Colonic mucosa (tissue), 4 donors: ENCODE data around the gene CCNJ. TPM values are rescaled to one million over a fixed set of nuclear protein-coding genes. Genes with fewer than 3 reads are reported as not detected.
A peak's percentile ranks its signal among the peaks of the same experiment; 100 is the strongest.

Experiments used
- DNase-seq: peaks from one replicate; pipeline ENCODE4 v3.0.0-alpha.2; 2020
- H3K27ac ChIP-seq: fragments of 200-600 bp; one replicate; pipeline ENCODE4 v1.8.0; 2021
- H3K27me3 ChIP-seq: fragments of 200-600 bp; one replicate; pipeline ENCODE4 v1.8.0; 2021
- H3K36me3 ChIP-seq: fragments of 200-600 bp; one replicate; pipeline ENCODE4 v1.8.0; 2021
- H3K4me1 ChIP-seq: fragments of 200-600 bp; one replicate; pipeline ENCODE4 v1.8.0; 2021; ENCODE audit warnings: mild to moderate bottlenecking
- H3K4me3 ChIP-seq: fragments of 200-600 bp; one replicate; pipeline ENCODE4 v1.8.0; 2021
- H3K9ac ChIP-seq, 2 donors: one replicate each; pipeline ENCODE4 v1.7.0; 2013; ENCODE audit warnings: control low read depth in 2 of 2, low read depth in 2 of 2, low read length in 2 of 2
- H3K9me3 ChIP-seq: fragments of 200-600 bp; one replicate; pipeline ENCODE4 v1.8.0; 2021
- intact Hi-C: fragments of 100-400 bp; cut with DNase I; formaldehyde crosslinking; loops from one replicate; pipeline ENCODE4 v1.14.1; 2022
- microRNA-seq: library from miRNA; unstranded; fragments of <30 nt; microRNA quantifications from one replicate; pipeline ENCODE4, GENCODE V29; 2019
- total RNA-seq, 2 donors: library from RNA; stranded (reverse); fragmentation: NEBNext Ultra II Directional in 1 of 2; extraction: Animal tissue kit (Norgen Biotek cat#: 25700) in 1 of 2; gene quantifications; one replicate each; pipeline ENCODE4 v1.2.1, GENCODE V29; 2021
- TF ChIP-seq, protein P1 (sequence below): fragments of 200-600 bp; IDR thresholded peaks from one replicate; pipeline ENCODE4 v1.8.0; 2022; ENCODE audit warnings: antibody characterized with exemption, mild to moderate bottlenecking
- donor health status: healthy.
- donor health status: DM: no; HTN: no; CAD: no.
- donor health status: DM: no; HTN: no; CAD: no.

Gene CCNJ
- total RNA-seq, 2 donors from 2014 or later: 5.0 to 8.9 TPM

DNA sequence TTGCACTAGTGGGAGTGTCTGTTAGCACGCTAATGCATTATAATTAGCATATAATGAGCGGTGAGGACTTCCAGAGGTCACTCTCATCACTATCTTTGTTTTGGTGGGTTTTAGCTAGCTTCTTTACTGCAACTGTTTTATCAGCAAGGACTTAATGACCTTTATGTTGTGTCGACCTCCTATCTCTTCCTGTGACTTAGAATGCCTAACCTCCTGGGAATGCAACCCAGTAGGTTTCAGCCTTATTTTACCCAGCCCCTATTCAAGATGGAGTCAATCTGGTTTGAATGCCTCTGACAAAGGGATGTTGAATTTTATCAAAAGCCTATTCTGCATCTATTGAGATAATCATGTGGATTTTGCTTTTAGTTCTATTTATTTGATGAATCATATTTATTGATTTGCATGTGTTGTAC is 64.2 kb downstream of the CCNJ start:
- Histone ChIP-seq H3K9me3 (no peaks in the 10 kb centered on the region), H3K4me1 (no peaks in the 10 kb centered on the region), H3K4me3 (no peak overlapping the region), H3K27me3 (peaks cover 4% of the 10 kb centered on the region), H3K9ac (no peak overlapping the region), H3K27ac (no peak overlapping the region), H3K36me3 (no peaks in the 10 kb centered on the region)
- intact Hi-C loops: no loop called here
- no peak for DNase-seq
- TF ChIP-seq, protein P1, sequence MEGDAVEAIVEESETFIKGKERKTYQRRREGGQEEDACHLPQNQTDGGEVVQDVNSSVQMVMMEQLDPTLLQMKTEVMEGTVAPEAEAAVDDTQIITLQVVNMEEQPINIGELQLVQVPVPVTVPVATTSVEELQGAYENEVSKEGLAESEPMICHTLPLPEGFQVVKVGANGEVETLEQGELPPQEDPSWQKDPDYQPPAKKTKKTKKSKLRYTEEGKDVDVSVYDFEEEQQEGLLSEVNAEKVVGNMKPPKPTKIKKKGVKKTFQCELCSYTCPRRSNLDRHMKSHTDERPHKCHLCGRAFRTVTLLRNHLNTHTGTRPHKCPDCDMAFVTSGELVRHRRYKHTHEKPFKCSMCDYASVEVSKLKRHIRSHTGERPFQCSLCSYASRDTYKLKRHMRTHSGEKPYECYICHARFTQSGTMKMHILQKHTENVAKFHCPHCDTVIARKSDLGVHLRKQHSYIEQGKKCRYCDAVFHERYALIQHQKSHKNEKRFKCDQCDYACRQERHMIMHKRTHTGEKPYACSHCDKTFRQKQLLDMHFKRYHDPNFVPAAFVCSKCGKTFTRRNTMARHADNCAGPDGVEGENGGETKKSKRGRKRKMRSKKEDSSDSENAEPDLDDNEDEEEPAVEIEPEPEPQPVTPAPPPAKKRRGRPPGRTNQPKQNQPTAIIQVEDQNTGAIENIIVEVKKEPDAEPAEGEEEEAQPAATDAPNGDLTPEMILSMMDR: no peak

Small RNA genes within 50 kb of the gene (microRNA-seq; reads per million reads assigned to microRNA genes)
- gene MIR3157: 14.9 reads per million, percentile 24 among the genes with 10 or more reads in this experiment

Other genes starting within 250 kb of the CCNJ start
- gene CC2D2B, start 135.6 kb upstream of the CCNJ start, total RNA-seq: under 1 TPM; 0.15 to 0.48 TPM
- gene ZNF518A, start 86.7 kb downstream of the CCNJ start, total RNA-seq: 10 to 100 TPM; 28.5 to 29.4 TPM
- 10 to 100 TPM; 13.5 to 24.0 TPM for gene BLNK, start 228.0 kb downstream of the CCNJ start, total RNA-seq